Liver (tissue), 9 donors: ENCODE results near the gene AGBL4. TPM values are rescaled to one million over a fixed set of nuclear protein-coding genes. Genes with fewer than 3 reads are reported as not detected.

Source experiments
- DNase-seq: peaks from one replicate; pipeline ENCODE4 v3.0.0-alpha.2; 2017; ENCODE audit warnings: low spot score
- H3K27ac ChIP-seq, 2 donors: one replicate each; pipeline ENCODE4 v1.7.0; 2013; ENCODE audit warnings: inconsistent platforms in 2 of 2, low read length in 2 of 2, control low read depth in 1 of 2, low read depth in 1 of 2, mild to moderate bottlenecking in 1 of 2
- H3K27me3 ChIP-seq, 4 donors: one replicate each; pipeline versions ENCODE4 v1.6.1 to v1.7.0; 2013; ENCODE audit warnings: low read length in 3 of 4, inconsistent platforms in 1 of 4, mild to moderate bottlenecking in 1 of 4, moderate library complexity in 1 of 4; ENCODE audit not compliant: control insufficient read depth in 4 of 4, insufficient read depth in 4 of 4
- H3K36me3 ChIP-seq, 4 donors: one replicate each; pipeline versions ENCODE4 v1.6.1 to v1.7.0; 2013; ENCODE audit warnings: low read length in 3 of 4, mild to moderate bottlenecking in 3 of 4, low read depth in 1 of 4, moderate library complexity in 1 of 4; ENCODE audit not compliant: control insufficient read depth in 4 of 4, insufficient read depth in 3 of 4
- H3K4me1 ChIP-seq, 4 donors: one replicate each; pipeline versions ENCODE4 v1.6.1 to v1.7.0; 2013; ENCODE audit warnings: low read length in 3 of 4, mild to moderate bottlenecking in 3 of 4, moderate library complexity in 1 of 4; ENCODE audit not compliant: control insufficient read depth in 4 of 4, insufficient read depth in 4 of 4
- H3K4me3 ChIP-seq, 3 donors: one replicate each; pipeline versions ENCODE4 v1.6.1 to v1.7.0; 2013; ENCODE audit warnings: low read length in 3 of 3, control low read depth in 1 of 3, low read depth in 1 of 3, mild to moderate bottlenecking in 1 of 3
- H3K9ac ChIP-seq, 2 donors: one replicate each; pipeline ENCODE4 v1.7.0; 2013; ENCODE audit warnings: low read length in 2 of 2, mild to moderate bottlenecking in 2 of 2, moderate library complexity in 2 of 2, control low read depth in 1 of 2, low read depth in 1 of 2
- H3K9me3 ChIP-seq, 4 donors: one replicate each; pipeline versions ENCODE4 v1.6.1 to v1.7.0; 2013; ENCODE audit warnings: low read length in 3 of 4; ENCODE audit not compliant: control insufficient read depth in 4 of 4
- ATF3 ChIP-seq: IDR thresholded peaks from 2 replicates; pipeline ENCODE4 v1.6.1; 2016; ENCODE audit warnings: antibody characterized with exemption
- FOXA1 ChIP-seq: IDR thresholded peaks from 2 replicates; pipeline ENCODE4 v1.6.1; 2016; ENCODE audit warnings: antibody characterized with exemption
- FOXA2 ChIP-seq: IDR thresholded peaks from 2 replicates; pipeline ENCODE4 v1.6.1; 2016; ENCODE audit warnings: antibody characterized with exemption
- GABPA ChIP-seq, 2 donors: IDR thresholded peaks in 1 of 2; conservative IDR thresholded peaks in 1 of 2; 2 replicates each; pipeline ENCODE4 v1.6.1; 2016; ENCODE audit warnings: antibody characterized with exemption in 2 of 2, mild to moderate bottlenecking in 1 of 2, moderate library complexity in 1 of 2
- HNF4A ChIP-seq, 2 donors: conservative IDR thresholded peaks; 2 replicates each; pipeline ENCODE4 v1.6.1; 2016; ENCODE audit warnings: antibody characterized with exemption in 2 of 2, mild to moderate bottlenecking in 2 of 2
- HNF4G ChIP-seq: IDR thresholded peaks from 2 replicates; pipeline ENCODE4 v1.6.1; 2016; ENCODE audit warnings: antibody characterized with exemption
- JUND ChIP-seq, 2 donors: IDR thresholded peaks; 2 replicates each; pipeline ENCODE4 v1.6.1; 2016; ENCODE audit warnings: antibody characterized with exemption in 2 of 2
- MAX ChIP-seq: IDR thresholded peaks from 2 replicates; pipeline ENCODE4 v1.6.1; 2016; ENCODE audit warnings: antibody characterized with exemption
- NR2F2 ChIP-seq: IDR thresholded peaks from 2 replicates; pipeline ENCODE4 v1.6.1; 2016; ENCODE audit warnings: antibody characterized with exemption
- RAD21 ChIP-seq, 2 donors: IDR thresholded peaks; 2 replicates each; pipeline ENCODE4 v1.6.1; 2016; ENCODE audit warnings: antibody characterized with exemption in 2 of 2, mild to moderate bottlenecking in 2 of 2
- RXRA ChIP-seq, 2 donors: IDR thresholded peaks; 2 replicates each; pipeline ENCODE4 v1.6.1; 2017 to 2018; ENCODE audit warnings: antibody characterized with exemption in 2 of 2, mild to moderate bottlenecking in 1 of 2
- SP1 ChIP-seq: IDR thresholded peaks from 2 replicates; pipeline ENCODE4 v1.6.1; 2018; ENCODE audit warnings: antibody characterized with exemption, mild to moderate bottlenecking
- TAF1 ChIP-seq: conservative IDR thresholded peaks from 2 replicates; pipeline ENCODE4 v1.6.1; 2016; ENCODE audit warnings: antibody characterized with exemption, mild to moderate bottlenecking
- YY1 ChIP-seq: IDR thresholded peaks from 2 replicates; pipeline ENCODE4 v1.6.1; 2016; ENCODE audit warnings: antibody characterized with exemption, mild to moderate bottlenecking
- ZBTB33 ChIP-seq: IDR thresholded peaks from 2 replicates; pipeline ENCODE4 v1.6.1; 2016; ENCODE audit warnings: antibody characterized with exemption
- WGBS: extraction: QIAGEN DNeasy Blood & Tissue Kit; methylation state at CpG from one replicate; pipeline ENCODE4 v1.1.7; 2013; 5-methylcytosine and 5-hydroxymethylcytosine counted together
- polyA plus RNA-seq, 2 donors: library from polyadenylated mRNA; stranded (reverse) in 1 of 2; unstranded in 1 of 2; fragments of 200-250 nt in 1 of 2; fragments of >200 nt in 1 of 2; fragmentation: Nextera tagmentation in 1 of 2; extraction: Ambion mirVana in 1 of 2; gene quantifications; one replicate each; pipeline versions ENCODE4 v1.2.1 to v1.2.3, GENCODE V29; 2013 to 2015
- total RNA-seq, 2 donors: library from RNA; depleted of rRNA; stranded (reverse); fragments of >200 nt; gene quantifications; one replicate each; pipeline ENCODE4 v1.2.3, GENCODE V29; 2014
- TF ChIP-seq, protein P1 (sequence below): IDR thresholded peaks from 2 replicates; pipeline ENCODE4 v1.6.1; 2016; ENCODE audit warnings: antibody characterized with exemption, mild to moderate bottlenecking
- TF ChIP-seq, protein P2 (sequence below): fragments of 150-350 bp; IDR thresholded peaks from 2 replicates; pipeline ENCODE4 v1.5.1; 2017; ENCODE audit warnings: improper control_type of control experiment, low read depth, low read length; ENCODE audit not compliant: missing input control
- donor health status: healthy.
- donor health status: healthy.
- donor health status: healthy.
- donor health status: healthy.
- donor health status: healthy.

AGBL4 gene
- total and polyA plus RNA-seq, 4 donors: 0.75 to 0.76 TPM; not detected in 2

DNA sequence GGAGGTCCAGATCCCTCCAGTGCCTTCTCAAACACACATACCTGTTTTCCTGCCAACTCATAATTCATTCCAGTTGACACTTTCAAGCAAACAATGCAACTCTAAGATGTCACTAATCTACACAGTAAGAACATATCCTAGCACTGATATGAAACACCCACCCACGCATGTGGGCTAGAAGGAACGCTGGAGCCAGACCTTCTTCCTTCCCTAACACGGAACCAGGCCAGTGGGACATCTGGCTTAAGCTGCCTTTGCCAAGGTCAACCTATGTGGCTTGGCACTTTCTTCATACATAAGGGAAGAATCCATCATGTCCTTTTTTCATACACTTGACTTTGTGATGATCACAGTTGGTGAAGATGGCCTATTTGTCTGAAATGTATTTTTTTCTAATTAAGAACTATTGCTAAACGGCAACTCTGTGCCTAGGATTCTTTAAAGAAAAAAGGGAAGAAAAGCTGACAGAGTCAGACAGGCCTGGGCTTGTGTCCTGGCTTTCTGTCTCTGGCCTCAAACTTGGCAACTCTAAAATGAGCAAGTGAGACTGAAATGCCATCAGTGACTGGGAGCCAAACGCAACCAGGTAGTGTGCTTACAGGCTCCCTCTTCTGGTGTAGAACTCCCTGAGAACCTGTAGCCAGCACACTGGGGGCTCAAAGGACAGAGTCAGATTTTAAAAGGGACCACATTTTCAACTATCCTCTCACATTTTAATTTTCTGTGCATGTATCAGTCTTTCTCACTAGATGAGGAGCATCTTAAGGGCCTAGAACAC lies 1154.4 kb downstream of the AGBL4 start:
- H3K9ac ChIP-seq: no peak overlapping the region
- H3K4me1 ChIP-seq: no peaks in the 10 kb centered on the region
- no peaks in the 10 kb centered on the region for H3K27me3 ChIP-seq
- no peak overlapping the region for H3K4me3 ChIP-seq
- TF ChIP-seq HNF4A (conservative IDR thresholded peaks at IDR 0.05) (no peak), RAD21 (IDR thresholded peaks at IDR 0.05) (no peak), FOXA1 (no peak), HNF4G (no peak), SP1 (no peak), FOXA2 (no peak), GABPA (IDR thresholded peaks at IDR 0.05 in 1 of 2, conservative IDR thresholded peaks at IDR 0.05 in 1 of 2) (no peak), JUND (IDR thresholded peaks at IDR 0.05) (no peak), MAX (no peak), ATF3 (no peak), RXRA (IDR thresholded peaks at IDR 0.05) (no peak), NR2F2 (no peak), ZBTB33 (no peak), YY1 (no peak), TAF1 (no peak)
- TF ChIP-seq, protein P1, sequence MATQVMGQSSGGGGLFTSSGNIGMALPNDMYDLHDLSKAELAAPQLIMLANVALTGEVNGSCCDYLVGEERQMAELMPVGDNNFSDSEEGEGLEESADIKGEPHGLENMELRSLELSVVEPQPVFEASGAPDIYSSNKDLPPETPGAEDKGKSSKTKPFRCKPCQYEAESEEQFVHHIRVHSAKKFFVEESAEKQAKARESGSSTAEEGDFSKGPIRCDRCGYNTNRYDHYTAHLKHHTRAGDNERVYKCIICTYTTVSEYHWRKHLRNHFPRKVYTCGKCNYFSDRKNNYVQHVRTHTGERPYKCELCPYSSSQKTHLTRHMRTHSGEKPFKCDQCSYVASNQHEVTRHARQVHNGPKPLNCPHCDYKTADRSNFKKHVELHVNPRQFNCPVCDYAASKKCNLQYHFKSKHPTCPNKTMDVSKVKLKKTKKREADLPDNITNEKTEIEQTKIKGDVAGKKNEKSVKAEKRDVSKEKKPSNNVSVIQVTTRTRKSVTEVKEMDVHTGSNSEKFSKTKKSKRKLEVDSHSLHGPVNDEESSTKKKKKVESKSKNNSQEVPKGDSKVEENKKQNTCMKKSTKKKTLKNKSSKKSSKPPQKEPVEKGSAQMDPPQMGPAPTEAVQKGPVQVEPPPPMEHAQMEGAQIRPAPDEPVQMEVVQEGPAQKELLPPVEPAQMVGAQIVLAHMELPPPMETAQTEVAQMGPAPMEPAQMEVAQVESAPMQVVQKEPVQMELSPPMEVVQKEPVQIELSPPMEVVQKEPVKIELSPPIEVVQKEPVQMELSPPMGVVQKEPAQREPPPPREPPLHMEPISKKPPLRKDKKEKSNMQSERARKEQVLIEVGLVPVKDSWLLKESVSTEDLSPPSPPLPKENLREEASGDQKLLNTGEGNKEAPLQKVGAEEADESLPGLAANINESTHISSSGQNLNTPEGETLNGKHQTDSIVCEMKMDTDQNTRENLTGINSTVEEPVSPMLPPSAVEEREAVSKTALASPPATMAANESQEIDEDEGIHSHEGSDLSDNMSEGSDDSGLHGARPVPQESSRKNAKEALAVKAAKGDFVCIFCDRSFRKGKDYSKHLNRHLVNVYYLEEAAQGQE: no peak
- TF ChIP-seq, protein P2, sequence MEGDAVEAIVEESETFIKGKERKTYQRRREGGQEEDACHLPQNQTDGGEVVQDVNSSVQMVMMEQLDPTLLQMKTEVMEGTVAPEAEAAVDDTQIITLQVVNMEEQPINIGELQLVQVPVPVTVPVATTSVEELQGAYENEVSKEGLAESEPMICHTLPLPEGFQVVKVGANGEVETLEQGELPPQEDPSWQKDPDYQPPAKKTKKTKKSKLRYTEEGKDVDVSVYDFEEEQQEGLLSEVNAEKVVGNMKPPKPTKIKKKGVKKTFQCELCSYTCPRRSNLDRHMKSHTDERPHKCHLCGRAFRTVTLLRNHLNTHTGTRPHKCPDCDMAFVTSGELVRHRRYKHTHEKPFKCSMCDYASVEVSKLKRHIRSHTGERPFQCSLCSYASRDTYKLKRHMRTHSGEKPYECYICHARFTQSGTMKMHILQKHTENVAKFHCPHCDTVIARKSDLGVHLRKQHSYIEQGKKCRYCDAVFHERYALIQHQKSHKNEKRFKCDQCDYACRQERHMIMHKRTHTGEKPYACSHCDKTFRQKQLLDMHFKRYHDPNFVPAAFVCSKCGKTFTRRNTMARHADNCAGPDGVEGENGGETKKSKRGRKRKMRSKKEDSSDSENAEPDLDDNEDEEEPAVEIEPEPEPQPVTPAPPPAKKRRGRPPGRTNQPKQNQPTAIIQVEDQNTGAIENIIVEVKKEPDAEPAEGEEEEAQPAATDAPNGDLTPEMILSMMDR: no peak
- H3K9me3 ChIP-seq: no peaks in the 10 kb centered on the region
- H3K36me3 ChIP-seq: no peaks in the 10 kb centered on the region
- WGBS: 91% methylated on average over 5 of the region's 5 CpGs
- DNase-seq: no peak
- no peak overlapping the region for H3K27ac ChIP-seq
